ENCODE measurements around the gene SPATA2.

Gene SPATA2

DNA sequence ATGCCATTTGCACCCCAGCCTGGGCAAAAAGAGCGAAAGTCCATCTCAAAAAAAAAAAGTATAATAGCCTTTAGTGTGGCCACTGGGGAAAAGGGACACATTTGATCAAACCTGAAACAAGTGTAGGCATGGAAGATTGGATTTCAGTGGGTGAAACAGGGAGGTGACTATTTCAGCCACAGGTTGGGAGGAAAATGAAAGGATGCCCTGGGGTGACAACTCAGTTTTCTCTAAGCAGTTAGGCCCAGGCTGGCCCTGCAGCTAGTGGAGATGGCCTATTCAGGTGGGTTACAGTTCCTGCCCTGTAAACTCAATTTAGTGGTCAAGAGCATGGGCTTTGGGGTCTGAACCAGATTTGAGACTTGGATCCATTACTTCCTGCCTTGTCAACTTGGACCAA lies 36.4 kb downstream of the SPATA2 start:
- ATAC-seq (ENCODE audit: insufficient read depth, low read depth) = no peak
- peaks cover 49% of the 10 kb centered on the region for H3K36me3 ChIP-seq (ENCODE audit: insufficient read depth, low read length)
- H3K4me2 ChIP-seq (ENCODE audit: insufficient read depth, low read length) = no peak overlapping the region

DNA sequence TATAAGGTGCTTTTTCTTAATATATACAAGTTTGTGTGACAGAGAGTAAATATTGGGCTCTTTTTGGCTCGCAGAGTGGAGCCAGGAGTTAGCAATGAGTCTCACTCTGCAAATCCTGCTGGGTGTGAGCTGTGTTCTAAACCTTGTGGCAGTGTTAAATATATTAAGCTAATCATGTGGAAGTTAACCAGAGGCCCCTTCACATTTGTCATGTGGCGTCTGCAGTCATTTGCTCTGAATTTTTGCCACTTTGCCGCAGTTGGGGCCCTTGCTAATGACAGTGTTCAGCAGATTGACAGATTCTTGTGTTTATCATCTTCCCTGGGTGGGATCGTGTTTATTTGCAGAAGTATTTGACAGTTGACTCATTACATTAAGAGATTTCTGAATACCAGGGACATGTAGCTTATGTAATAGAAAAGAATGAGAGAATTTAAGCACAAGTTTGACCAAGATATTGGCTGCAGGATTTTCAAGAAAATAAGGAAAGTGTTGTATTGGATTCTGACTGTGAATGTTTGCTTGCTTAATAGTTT lies 37.9 kb downstream of the SPATA2 start:
- H2AFZ ChIP-seq (ENCODE audit: low read depth, low read length) = no peak overlapping the region
- no peak for ATAC-seq (ENCODE audit: insufficient read depth, low read depth)
- no peaks in the 10 kb centered on the region for H3K9me3 ChIP-seq (ENCODE audit: insufficient read depth, low read length, severe bottlenecking)

More for the DNA sequence above, 36.4 kb downstream of the SPATA2 start:
- no peak for DNase-seq
- H3K27ac ChIP-seq (ENCODE audit: low read length) = no peak overlapping the region
- H4K20me1 ChIP-seq (ENCODE audit: insufficient read depth, low read length) = no peaks in the 10 kb centered on the region
- no peak overlapping the region for H3K9ac ChIP-seq (ENCODE audit: low read depth, low read length)
- no peaks in the 10 kb centered on the region for H3K4me1 ChIP-seq (ENCODE audit: insufficient read depth, low read length)
- no peak overlapping the region for H2AFZ ChIP-seq (ENCODE audit: low read depth, low read length)
- TF ChIP-seq, protein P1, sequence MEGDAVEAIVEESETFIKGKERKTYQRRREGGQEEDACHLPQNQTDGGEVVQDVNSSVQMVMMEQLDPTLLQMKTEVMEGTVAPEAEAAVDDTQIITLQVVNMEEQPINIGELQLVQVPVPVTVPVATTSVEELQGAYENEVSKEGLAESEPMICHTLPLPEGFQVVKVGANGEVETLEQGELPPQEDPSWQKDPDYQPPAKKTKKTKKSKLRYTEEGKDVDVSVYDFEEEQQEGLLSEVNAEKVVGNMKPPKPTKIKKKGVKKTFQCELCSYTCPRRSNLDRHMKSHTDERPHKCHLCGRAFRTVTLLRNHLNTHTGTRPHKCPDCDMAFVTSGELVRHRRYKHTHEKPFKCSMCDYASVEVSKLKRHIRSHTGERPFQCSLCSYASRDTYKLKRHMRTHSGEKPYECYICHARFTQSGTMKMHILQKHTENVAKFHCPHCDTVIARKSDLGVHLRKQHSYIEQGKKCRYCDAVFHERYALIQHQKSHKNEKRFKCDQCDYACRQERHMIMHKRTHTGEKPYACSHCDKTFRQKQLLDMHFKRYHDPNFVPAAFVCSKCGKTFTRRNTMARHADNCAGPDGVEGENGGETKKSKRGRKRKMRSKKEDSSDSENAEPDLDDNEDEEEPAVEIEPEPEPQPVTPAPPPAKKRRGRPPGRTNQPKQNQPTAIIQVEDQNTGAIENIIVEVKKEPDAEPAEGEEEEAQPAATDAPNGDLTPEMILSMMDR (IDR thresholded peaks at IDR 0.05; ENCODE audit: borderline replicate concordance, extremely low read depth, low read length, poor library complexity, severe bottlenecking) = no peak
- no peak for TF ChIP-seq EZH2 (IDR thresholded peaks at IDR 0.05; ENCODE audit: borderline replicate concordance, low read depth, low read length, severe bottlenecking)
- no peaks in the 10 kb centered on the region for H3K27me3 ChIP-seq (ENCODE audit: insufficient read depth, low read length, poor library complexity)
- H3K4me3 ChIP-seq (ENCODE audit: low read depth in 1 of 2, low read length in 2 of 2) = no peak overlapping the region
- no peaks in the 10 kb centered on the region for H3K79me2 ChIP-seq (ENCODE audit: insufficient read depth, low read length)
- no peaks in the 10 kb centered on the region for H3K9me3 ChIP-seq (ENCODE audit: insufficient read depth, low read length, severe bottlenecking)

DNA sequence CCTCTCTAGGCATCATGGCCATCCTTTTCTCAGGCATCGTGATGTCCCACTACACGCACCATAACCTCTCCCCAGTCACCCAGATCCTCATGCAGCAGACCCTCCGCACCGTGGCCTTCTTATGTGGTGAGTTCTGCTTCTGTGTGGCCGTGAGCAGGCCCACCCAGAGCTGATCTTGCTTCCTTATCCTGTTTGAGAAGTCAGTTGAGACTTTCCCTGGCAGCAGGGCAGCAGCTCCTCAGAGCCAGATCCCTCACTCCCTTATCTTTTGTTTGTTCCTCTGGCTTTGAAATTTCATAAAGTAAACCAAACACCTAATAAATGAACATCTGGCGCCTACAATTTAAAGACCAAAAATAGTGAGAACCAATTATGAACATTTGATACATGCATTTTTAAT lies 40.6 kb downstream of the SPATA2 start:
- H3K36me3 ChIP-seq (ENCODE audit: insufficient read depth, low read length) = peaks cover 35% of the 10 kb centered on the region; the same call in 1 of the 2 replicates
- H3K4me3 ChIP-seq (ENCODE audit: low read depth in 1 of 2, low read length in 2 of 2) = no peak overlapping the region
- H2AFZ ChIP-seq (ENCODE audit: low read depth, low read length) = no peak overlapping the region
- no peaks in the 10 kb centered on the region for H3K27me3 ChIP-seq (ENCODE audit: insufficient read depth, low read length, poor library complexity)
- no peak for ATAC-seq (ENCODE audit: insufficient read depth, low read depth)
- H3K27ac ChIP-seq (ENCODE audit: low read length) = no peak overlapping the region
- no peak overlapping the region for H3K9ac ChIP-seq (ENCODE audit: low read depth, low read length)
- TF ChIP-seq, protein P1 (IDR thresholded peaks at IDR 0.05; ENCODE audit: borderline replicate concordance, extremely low read depth, low read length, poor library complexity, severe bottlenecking) = no peak
- no peak for TF ChIP-seq EZH2 (IDR thresholded peaks at IDR 0.05; ENCODE audit: borderline replicate concordance, low read depth, low read length, severe bottlenecking)
- no peaks in the 10 kb centered on the region for H3K79me2 ChIP-seq (ENCODE audit: insufficient read depth, low read length)
- H3K9me3 ChIP-seq (ENCODE audit: insufficient read depth, low read length, severe bottlenecking) = no peaks in the 10 kb centered on the region
- no peaks in the 10 kb centered on the region for H4K20me1 ChIP-seq (ENCODE audit: insufficient read depth, low read length)
- H3K4me2 ChIP-seq (ENCODE audit: insufficient read depth, low read length) = no peak overlapping the region
- no peak for DNase-seq
- no peaks in the 10 kb centered on the region for H3K4me1 ChIP-seq (ENCODE audit: insufficient read depth, low read length)

More for the DNA sequence above, 37.9 kb downstream of the SPATA2 start:
- Histone ChIP-seq H3K79me2 (ENCODE audit: insufficient read depth, low read length) (no peaks in the 10 kb centered on the region), H3K4me1 (ENCODE audit: insufficient read depth, low read length) (no peaks in the 10 kb centered on the region), H4K20me1 (ENCODE audit: insufficient read depth, low read length) (no peaks in the 10 kb centered on the region), H3K27me3 (ENCODE audit: insufficient read depth, low read length, poor library complexity) (no peaks in the 10 kb centered on the region), H3K27ac (ENCODE audit: low read length) (no peak overlapping the region), H3K4me2 (ENCODE audit: insufficient read depth, low read length) (no peak overlapping the region), H3K4me3 (ENCODE audit: low read depth in 1 of 2, low read length in 2 of 2) (no peak overlapping the region), H3K36me3 (ENCODE audit: insufficient read depth, low read length) (peaks cover 39% of the 10 kb centered on the region), H3K9ac (ENCODE audit: low read depth, low read length) (no peak overlapping the region)
- DNase-seq = no peak
- no peak for TF ChIP-seq EZH2 (IDR thresholded peaks at IDR 0.05; ENCODE audit: borderline replicate concordance, low read depth, low read length, severe bottlenecking)
- TF ChIP-seq, protein P1 (IDR thresholded peaks at IDR 0.05; ENCODE audit: borderline replicate concordance, extremely low read depth, low read length, poor library complexity, severe bottlenecking) = no peak

Measured in DND-41 (cell line).